HG02610 (cell line): ENCODE data around the gene CABLES1.
"Not testable (repeated sequence)": the region's sequence is repeated elsewhere in the genome, so short reads cannot be mapped to it uniquely, and the experiment has no call there.

ENCODE experiments used
- ATAC-seq: cut with Tn5 transposase; IDR thresholded peaks from one replicate; pipeline ENCODE4 v1.9.1; 2021; ENCODE audit warnings: mild to moderate bottlenecking, moderate library complexity; ENCODE audit not compliant: unreplicated experiment

The CABLES1 gene

DNA sequence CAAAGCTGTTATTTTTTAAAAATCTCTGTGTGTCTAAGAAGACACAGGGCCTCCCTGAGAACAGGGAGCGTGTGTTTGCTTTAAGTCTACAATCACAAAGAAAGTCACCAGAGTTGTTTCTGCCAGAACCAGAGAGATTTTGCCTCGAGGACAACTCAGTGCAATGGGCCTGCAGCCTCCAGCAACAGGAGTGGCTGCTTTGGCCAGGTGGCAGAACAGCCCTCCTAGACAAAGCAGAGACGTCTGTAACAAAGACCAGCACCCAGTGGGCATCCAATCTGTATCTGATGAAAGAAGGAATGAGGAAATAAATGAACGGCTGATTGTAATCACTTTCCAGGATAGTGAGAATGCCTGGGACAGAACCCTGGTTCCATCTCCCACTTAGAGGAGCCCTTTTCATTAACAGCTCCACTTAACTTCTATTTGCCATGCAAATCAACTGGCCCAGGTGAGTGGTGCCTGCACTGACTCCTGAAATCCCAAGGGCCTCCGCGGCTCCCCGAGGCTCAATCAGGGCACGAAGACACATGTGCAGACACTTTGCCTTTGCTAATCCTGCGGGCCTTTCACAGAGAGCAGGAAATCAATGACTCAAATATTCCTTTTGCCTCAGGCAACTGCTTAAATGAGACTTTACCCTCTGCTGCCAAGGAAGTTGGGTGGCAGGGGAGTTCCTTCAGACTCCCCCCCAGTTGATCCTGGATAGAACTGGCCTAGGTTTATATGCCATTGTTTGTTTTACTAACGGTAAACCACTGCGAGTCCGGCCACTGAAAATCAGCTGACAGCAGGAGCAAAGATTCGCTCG is 146.5 kb downstream of the CABLES1 start:
- ATAC-seq = no peak

DNA sequence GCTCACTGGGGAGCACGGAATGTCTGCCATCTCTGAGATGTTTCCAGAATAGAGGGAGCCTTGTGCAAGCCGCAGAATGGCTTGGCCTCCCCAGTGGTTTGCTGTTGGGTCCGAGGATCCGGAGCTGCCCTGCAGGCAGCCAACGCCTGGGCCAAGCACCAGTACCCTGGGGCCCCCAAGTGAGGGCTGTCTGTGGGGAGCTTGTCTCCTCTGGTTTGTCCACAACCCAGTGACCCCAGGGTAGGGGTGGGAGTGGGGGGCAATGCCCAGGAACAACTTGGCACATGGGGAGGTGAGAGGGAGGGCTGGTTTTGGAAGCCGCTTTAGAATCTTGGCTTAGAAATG is 147.1 kb downstream of the CABLES1 start:
- no peak for ATAC-seq

DNA sequence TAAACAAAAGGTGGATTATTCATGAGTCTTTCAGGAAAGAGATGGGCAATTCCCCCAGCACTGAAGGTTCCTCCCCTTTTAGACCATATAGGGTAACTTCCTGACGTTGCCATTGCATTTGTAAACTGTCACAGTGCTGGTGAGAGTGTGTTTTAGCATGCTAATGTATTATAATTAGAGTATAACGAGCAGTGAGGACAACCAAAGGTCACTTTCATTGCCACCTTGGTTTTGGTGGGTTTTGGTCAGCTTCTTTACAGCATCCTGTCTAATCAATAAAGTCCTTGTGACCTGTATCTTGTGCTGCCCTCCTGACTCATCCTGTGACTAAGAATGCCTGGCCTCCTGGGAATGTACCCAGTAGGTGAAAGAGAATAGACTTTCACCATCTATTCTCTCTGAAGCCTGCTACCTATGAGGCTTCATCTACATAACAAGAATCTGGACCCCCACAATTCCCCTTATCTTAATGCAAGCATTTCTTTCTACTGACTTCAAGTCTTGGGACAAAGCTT is 148.7 kb downstream of the CABLES1 start:
- peak; percentile 90 for ATAC-seq

DNA sequence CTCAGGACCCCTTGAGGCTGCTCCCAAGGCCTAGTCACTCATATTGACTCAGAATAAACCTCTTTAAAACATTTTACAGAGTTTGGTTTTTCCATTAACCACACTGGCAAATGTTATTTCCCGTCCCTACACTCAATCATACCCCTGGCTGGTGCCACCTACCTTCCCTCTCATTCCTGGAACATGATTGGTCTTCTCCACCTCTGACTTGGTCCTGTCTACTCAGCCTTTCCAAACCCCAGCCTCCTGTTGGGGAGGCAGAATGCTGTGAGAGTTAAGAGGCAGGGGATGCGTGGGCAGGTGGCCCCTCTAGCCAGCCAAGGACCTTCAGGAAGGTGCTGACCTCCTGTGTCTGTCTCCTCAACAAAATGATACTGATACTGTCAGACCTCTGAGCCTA is 149.3 kb downstream of the CABLES1 start:
- ATAC-seq = peak; percentile 19

DNA sequence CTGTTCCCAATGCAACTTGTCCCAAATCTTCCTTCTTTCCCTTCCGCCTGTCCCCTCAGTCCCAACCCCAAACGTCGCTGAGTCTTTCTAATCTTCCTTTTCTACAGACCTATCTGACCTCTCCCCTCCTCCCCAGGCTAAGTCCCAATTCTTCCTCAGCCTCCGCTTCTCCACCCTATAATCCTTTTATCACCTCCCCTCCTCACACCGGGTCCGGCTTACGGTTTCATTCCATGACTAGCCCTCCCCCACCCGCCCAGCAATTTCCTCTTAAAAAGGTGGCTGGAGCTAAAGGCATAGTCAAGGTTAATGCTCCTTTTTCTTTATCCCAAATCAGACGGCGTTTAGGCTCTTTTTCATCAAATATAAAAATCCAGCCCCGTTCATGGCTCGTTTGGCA is 150.3 kb downstream of the CABLES1 start:
- ATAC-seq = not testable (repeated sequence)

DNA sequence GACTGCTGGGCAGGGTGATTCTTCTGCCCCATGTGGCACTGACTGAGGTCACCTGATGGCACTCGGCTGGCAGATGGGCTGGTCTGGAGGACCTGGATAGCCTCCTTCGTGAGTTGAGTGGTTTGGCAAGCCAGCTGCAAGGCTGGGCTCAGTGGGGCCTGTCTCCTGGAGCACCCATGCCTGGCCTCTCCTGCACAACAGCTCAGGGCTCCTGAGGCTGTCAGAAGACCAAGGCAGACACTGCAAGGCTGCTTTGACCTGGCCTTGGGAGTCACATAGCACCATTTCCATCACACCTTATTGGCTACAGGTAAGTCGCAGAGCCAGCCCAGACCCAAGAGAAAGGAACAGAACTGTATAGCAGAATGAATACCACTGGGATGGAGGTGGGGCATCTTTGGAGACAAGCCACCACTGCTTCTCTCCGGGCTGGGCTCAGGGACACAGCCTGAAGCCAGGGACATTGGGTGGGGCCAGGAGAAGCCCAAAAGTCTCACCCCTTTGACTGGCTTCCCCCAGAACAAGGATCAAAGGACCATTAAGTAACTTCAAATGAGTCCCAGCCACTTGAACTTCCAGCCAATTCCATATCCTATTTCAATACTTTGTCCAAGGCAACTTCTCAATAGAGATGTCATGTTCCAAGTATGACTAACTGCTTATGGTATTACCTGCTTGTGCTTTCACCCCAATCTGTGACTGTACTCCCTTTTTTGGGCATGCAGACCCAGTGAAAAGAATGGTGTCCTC is 156.3 kb downstream of the CABLES1 start:
- ATAC-seq = no peak

DNA sequence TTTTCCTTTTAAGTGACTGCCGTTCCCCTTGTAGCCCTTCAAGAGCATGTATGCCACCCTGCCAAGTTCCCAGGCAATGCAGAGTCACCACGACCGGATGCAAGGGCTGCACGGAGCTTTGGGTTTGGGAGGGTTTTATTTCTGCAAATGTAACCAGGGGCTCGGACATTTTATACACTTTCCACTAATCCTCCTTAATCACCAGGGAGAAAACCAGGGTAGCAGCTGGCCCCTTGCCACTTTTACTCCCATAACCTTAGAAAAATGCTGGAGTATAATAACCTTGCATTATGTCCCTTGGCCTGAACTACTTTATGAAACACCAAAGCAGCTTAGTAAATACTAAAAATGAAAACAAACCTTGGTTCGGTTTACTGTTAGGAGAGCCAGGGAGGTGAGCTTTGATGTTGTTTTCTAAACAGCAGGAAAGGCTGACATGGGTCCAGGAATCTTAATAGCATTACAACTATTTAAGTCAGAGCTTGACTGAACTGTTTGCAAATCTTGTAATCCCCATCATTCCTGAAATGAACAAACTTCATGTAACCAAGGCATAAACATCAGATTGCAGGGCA is 165.0 kb downstream of the CABLES1 start:
- no peak for ATAC-seq

DNA sequence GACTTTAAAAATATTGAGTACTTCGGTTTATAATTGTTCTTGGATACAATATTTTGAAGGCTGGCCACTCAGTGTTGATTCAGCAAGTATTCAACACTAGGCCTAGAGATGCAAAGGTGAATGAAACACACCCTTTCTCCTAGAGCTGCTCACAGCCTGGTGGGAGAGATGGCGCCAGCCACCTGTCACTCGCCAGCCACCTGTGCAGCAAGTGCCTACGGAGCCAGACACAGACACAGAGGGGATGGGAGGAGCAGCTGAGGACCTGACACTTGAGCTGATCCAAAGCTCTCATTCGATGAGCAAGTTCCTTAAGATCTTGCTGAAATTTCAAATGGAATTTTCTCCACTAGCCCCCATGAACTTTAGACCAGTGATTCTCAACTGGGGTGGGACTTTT is 166.7 kb downstream of the CABLES1 start:
- no peak for ATAC-seq

DNA sequence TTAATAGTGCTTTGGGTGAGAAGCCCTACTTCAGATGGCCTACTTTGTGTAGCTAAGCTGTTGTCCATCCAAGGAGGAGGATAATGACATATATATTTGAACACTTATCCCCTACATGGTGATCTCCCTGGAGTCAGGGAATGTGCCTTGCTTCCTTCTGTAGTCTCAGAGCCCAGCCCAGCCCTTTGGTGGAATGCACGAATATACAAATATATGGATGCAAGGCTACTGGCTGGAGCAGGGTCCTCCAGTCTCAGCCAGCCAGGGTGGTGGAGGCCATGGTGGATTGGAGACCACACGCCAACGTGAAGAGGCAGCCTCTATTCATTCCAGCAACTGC is 167.2 kb downstream of the CABLES1 start:
- ATAC-seq = no peak

DNA sequence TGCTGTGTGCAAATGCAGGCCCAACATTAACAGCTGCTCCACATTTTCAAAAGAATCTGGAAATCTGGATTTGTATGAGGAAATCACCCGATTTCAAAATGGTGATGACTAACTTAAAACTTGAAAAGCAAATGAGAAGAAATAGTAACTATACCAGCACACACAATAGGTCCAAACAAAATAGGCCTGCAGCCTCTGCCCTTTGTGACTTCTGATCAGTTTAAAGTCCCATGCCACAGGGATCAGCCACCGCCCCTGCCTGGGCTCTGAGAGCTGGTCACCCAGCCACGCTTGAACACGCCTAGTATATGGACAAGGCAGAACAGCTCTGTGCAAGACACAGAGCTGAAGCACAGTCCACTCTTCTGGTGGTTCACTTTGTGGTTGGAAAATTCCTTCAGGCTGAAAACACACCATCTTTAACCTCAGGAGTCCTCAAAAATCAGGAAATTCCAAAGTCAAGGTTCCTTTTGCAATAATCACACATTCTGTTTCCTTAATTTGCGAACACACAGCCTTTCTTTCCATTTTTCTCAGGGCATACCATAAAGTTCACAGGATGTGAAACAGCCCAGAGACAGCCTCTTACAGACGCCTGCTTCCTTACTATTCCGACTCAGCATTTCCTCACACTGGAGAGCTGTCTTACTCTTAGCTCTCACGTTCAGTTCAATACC is 167.7 kb downstream of the CABLES1 start:
- ATAC-seq = no peak

DNA sequence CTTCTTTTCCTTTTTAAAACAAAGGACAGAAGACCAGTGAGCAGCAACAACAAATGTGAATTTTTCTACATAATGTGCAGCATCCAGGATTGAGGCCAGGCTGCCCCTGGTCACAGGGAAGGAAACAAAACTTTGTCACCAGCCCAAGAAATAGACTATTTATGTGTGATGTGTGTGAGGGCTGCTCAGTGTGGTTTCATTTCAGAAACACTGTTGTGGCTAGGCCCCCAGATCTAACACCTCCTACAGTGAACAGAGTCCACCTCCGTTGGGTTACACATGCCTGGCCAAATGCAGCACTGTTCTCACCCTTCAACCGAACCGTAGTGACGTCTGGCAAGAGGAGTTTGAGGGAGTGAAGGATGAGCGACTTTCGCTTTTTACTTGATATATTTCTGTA is 171.5 kb downstream of the CABLES1 start:
- peak; percentile 85 for ATAC-seq

DNA sequence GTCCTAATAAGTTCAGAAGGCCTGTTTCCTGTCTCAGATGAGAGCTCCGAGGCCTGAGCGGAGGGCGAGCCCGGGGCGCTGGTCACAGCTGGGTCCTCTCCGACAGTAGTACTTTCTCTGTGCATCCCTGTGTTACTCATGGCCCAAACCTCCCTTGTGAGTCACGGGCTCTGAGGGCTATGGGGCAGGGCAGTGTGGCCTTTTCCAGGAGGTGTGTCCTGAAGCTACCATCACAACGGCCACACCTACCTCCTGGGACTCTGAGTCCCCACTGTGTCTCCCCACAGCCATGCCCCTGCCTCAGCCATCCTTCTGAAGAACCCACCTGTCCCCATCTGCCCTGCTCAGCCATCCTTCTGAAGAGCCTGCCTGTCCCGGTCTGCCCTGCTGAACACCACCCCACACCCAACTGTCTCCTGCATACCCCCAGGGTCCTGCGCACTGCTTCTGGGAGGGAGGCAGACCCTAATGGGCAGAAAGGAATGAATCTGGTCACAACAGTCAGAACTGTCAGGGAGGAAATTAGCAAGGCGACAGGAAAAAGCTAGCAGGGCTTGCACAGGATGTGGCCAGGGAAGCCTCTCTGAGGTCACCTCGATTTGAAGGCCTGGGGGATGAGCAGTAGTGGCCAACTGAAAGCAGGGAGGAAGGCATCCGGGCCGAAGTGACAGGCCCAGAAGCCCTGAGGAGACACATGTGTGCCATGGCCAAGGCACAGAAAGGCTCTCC is 172.4 kb downstream of the CABLES1 start:
- ATAC-seq = peak; percentile 64
